NK-92 (cell line): ENCODE data around the gene CNPY4.
"Not testable (repeated sequence)": the region's sequence is repeated elsewhere in the genome, so short reads cannot be mapped to it uniquely, and the experiment has no call there.

Experiments used
- DNase-seq: peaks from one replicate; lab custom pipeline; 2025; ENCODE audit not compliant: unreplicated experiment; lab: John Stamatoyannopoulos, UW

Gene CNPY4

GRCh38 chr7:100118388-100119071 is 904 bp upstream of the CNPY4 start:
- DNase-seq = no peak

- no peak for DNase-seq
Measured at GRCh38 chr7:100119970-100120732, 717 bp downstream of the CNPY4 start.

- no peak for DNase-seq
Measured at GRCh38 chr7:100120733-100121036, 1.3 kb downstream of the CNPY4 start.

- DNase-seq = no peak
Measured at GRCh38 chr7:100122067-100122466, 2.6 kb downstream of the CNPY4 start.

GRCh38 chr7:100122568-100122967 is 3.1 kb downstream of the CNPY4 start:
- DNase-seq = no peak

- DNase-seq = no peak
Measured at GRCh38 chr7:100124301-100125230, 5.1 kb downstream of the CNPY4 start.

- DNase-seq = no peak
Measured at GRCh38 chr7:100126239-100126930, 7.0 kb downstream of the CNPY4 start.

GRCh38 chr7:100126931-100127865 is 7.8 kb downstream of the CNPY4 start, which contains the start of gene MBLAC1:
MBLAC1 (plus strand) TSS chr7:100126967; CDS start chr7:100127396, 429 bp downstream.
- DNase-seq = peak; percentile 51

- DNase-seq = no peak
Measured at GRCh38 chr7:100127866-100128636, 8.6 kb downstream of the CNPY4 start.

GRCh38 chr7:100128637-100128963 is 9.2 kb downstream of the CNPY4 start:
- no peak for DNase-seq

GRCh38 chr7:100130220-100130607 is 10.8 kb downstream of the CNPY4 start:
- DNase-seq = not testable (repeated sequence)

GRCh38 chr7:100130608-100131453 is 11.4 kb downstream of the CNPY4 start:
- DNase-seq = no peak

GRCh38 chr7:100132126-100132525 is 12.7 kb downstream of the CNPY4 start:
- no peak for DNase-seq

GRCh38 chr7:100132697-100133151 is 13.3 kb downstream of the CNPY4 start:
- DNase-seq = no peak

GRCh38 chr7:100137851-100138760 is 18.7 kb downstream of the CNPY4 start:
- no peak for DNase-seq

- DNase-seq = no peak
Measured at GRCh38 chr7:100141555-100141949, 22.1 kb downstream of the CNPY4 start.

- DNase-seq = no peak
Measured at GRCh38 chr7:100142461-100142860, 23.0 kb downstream of the CNPY4 start.
